GM18519 (cell line): ENCODE results near the gene PWWP2B.
"Not testable (repeated sequence)": the region's sequence is repeated elsewhere in the genome, so short reads cannot be mapped to it uniquely, and the experiment has no call there.

Source experiments
- ATAC-seq: cut with Tn5 transposase; IDR thresholded peaks from one replicate; pipeline ENCODE4 v1.9.1; 2021; ENCODE audit warnings: mild to moderate bottlenecking, moderate library complexity; ENCODE audit not compliant: unreplicated experiment, low FRiP score

PWWP2B gene

DNA sequence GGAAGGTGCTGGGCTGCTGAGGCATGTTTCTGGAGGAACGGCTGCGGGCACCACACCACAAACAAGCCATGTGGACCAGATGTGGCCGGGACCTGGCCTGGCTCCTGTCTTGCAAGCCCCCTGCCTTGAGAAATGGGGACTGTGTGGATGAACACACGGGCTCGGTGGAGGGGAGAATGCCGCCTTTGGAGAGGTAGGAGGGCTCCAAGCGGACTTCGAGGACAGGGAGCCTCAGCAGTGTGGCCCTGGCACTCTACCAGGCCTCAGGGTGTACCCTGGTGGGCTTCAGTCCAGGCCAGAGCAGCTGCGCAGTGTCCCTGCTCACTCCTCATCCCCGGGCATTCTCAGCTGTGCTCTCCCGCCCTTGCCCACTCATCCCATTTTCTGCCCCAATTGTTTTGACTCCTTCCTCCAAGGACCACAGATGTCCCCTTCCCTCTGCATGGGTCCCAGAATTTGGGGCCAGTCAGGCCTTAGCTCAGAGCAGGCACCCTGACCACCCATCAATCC, 31.5 kb downstream of the PWWP2B start:
- ATAC-seq: no peak

DNA sequence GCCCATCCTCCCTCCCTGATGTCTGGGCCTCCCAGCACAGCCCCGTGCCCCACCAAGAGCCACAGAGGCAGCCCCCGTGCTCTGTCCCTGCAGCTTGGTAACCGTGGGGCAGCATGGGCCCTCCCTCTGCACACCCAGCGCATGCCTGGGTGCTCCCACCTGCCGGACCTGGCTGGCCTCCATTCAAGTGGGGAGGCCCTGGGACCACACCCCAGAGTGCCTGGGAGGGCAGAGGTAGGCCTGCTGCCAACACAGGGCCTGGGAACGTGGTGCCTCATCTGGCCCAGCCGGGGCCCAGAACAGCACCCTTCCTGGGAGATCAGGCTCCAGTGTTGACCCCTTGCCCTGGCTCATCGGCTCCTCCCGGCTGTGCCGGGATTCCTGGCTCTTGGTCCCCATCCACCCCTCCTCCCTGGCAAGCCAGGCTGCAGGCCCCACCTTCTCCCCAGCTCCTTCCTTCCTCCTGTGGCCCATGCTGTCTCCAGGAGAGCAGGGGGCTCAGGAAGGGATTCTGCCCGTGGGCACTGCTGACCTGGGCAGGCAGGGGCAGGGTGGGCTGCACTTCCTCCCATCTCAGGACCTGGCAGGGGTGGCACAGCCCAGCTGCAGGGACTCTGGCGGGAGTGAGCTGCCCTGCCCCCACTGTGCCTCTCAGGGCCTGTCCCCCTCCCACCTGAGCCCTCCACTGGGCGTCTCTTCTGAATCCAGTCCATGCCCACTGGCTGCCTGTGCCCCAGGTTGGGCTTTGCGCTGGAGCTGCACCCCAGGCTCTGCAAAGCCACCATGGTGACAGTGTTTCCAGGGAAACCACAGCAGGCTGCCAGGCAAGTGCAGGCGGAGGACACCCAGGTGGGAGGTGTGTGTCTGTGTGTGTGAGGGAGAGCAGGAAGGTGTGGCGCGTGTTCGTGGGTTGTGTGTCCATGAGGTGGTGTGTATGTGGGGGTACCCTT, 32.6 kb downstream of the PWWP2B start:
- ATAC-seq: no peak

DNA sequence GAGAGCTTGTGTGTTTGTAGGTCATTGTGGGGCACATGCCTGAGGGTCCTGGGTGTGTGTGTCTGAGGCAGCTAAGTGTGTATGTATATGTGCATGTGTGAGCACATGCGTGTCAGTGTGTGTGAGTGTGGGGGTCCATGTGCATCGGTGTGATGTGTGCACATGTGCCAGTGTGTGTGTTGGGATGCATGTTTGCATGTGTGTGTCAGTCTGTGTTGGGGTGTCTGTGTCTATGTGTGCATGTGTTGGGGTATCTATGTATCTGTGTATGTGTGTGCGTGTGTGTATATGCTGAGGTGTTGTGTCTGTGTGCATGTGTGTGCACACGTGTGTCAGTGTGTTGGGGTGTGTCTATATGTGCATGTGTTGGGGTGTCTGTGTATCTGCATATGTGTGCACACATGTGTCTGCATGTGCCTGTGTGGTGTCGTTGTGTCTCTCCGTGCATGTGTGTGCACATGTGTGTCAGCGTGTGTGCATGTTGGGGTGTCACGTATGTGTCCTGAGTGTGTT, 33.3 kb downstream of the PWWP2B start:
- ATAC-seq: no peak

DNA sequence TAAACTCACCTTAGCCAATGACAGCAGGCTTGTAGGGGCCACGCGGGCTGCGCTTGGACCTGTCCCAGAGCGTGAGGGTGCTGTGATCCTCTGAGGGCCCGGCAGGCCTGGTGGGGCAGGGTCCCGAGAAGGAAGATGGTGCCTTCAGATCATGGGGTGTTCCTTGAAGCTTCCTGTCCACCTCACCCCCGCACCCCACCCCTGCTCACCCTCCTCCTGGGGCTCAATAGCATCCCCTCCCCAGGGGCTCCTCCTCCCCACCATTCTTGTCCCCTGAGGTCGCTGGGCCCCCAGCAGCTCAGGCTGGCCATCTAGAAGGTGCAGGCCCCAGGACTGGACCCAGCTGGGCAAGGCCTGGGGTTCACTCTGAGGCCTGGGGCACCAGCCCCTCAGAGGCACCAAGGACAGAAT, 33.9 kb downstream of the PWWP2B start:
- ATAC-seq: no peak

DNA sequence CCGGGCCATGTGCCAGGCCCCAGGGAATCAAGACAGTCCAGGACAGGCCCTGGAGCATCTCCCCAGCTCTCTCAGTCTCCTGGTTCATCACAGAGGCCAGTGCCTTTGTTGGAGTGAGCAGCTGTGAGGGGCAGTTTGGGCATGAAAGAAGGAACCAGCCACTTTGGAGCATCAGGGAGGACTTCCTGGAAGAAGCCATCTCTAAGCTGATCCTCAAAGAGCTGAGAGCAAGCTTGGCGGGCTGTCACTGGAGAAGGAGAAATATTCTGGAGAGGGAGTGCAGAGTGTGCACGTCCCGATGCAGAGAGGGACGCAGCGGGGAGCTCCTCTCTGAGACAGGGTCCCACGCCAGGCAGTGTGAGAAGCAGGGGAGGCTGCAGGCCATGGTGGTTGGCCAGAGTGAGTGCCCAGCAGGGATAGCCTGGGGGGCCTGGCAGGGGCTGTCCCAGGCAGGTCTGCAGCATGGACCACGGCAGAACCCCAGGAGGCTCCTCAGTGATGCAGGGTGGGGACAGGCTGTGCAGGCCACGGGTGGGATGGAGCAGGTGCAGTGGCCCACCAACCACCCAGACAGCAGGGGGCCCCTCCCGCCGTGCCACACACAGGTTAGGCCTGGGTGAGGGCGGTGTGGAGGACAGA, 34.7 kb downstream of the PWWP2B start:
- ATAC-seq: no peak

DNA sequence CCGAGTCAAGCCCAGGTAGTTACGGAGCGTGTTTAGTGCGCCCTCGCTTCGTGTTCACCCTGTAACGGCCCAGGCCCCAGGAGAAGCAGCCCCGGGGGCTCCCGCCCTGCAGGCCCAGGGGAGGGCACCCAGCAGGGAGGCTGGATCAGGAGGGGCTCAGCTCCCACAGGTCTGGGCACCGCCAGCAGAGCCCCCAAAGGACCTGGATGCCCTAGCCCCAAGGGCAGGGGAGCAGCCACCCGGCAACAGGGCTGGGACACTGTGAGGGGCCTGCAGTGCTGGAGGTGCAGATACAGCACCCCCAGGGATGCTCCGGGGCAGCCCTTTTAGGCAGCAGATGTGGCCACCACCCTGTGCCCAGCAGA, 35.2 kb downstream of the PWWP2B start:
- ATAC-seq: no peak

DNA sequence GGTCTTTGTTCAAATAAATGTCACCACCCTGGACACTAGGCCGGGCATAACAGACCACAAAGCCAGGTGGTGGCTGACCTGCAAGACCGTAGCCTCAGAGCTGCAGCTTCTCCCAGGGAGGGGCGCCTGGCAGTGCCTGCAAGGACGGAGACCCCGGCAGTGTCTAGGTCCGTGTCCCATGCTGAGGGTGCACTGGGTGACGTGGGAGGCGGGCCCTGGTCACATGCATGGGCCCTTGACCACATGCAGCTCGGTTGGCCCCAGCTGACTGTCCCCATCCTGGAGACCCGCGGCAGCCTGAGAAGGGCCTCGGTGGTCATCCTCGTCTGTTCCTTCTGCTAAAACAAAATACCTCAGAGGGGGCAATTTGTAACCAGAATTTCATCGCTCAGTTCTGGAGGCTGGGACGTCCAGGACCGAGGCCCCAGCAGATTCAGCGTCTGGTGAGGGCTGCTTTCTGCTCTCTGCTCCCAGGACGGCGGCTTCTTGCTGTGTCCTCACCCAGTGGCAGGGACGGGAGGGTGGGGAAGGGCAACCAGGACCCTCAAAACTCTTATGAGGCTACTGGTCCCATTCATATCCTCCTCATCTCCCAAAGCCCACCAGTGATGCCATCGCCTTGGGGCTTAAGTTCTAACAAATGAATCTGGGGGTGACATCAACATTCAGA, 36.8 kb downstream of the PWWP2B start:
- no peak for ATAC-seq

DNA sequence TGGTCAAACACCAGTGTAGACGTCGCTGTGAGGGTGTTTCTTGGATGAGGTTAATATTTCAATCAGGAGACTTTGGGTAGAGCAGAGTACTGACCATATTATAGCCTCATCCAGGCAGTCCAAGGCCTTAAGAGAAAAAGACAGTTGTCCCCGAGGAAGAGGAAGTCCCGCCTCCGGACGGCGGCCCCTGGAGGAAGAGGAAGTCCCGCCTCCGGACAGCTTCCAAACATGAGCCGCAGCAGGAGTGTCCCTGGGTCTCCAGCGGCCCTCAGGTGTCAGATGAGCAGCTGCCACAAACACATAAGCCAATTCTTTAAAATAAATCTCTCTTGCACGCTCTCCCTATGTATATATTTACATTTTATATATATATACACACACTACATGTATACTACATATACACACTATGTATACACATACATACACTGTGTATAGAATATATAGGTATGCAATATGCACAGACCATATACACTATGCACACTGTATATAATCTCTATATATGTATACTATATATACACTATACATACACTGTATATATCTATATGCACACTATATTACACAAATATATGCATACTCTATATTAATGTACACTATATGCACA, 37.5 kb downstream of the PWWP2B start:
- no peak for ATAC-seq

DNA sequence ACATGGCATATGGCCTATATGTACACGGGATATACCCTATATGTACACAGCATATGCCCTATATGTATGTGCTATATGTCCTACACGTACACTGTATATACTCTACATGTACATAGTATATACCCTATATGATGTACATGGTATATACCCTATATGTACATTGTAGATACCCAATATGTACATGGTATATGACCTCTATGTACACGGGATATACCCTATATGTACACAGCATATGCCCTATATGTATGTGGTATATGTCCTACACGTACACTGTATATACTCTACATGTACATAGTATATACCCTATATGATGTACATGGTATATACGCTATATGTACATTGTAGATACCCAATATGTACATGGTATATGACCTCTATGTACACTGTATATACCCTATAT, 38.3 kb downstream of the PWWP2B start:
- ATAC-seq: not testable (repeated sequence)

DNA sequence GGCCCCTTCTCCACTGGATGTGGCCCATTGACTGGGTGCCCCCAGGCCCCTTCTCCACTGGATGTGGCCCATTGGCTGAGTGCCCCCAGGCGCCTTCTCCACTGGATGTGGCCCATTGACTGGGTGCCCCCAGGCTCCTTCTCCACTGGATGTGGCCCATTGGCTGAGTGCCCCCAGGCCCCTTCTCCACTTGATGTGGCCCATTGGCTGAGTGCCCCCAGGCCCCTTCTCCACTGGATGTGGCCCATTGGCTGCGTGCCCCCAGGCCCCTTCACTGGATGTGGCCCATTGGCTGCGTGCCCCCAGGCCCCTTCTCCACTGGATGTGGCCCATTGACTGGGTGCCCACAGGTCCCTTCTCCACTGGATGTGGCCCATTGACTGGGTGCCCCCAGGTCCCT, 39.1 kb downstream of the PWWP2B start:
- not testable (repeated sequence) for ATAC-seq

DNA sequence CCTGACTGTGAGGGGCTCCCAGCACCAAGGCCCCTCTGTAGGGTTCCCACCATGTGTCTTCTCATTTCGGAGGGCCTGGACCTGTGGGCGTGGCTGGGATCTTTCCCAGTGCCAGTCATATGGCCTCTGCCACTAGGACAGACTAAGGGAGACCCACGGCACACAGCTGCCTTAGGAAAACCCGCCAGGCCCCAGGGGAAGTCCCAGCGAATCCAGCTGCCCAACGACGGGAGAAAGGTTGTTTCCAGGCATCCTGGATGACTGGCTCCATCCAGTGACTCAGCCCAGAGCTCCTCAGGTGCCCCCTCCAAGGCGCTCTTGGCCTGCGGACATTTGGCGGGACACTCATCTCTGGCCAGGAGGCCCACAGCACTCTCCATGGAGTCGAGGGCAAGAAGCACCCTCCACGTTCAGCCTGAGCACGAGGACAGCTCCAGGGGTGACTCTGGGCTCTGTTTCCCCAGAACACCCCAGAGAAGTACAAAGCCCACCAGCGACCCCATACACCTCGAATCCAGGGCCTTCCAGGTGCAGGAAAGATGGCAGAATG, 39.9 kb downstream of the PWWP2B start:
- no peak for ATAC-seq

DNA sequence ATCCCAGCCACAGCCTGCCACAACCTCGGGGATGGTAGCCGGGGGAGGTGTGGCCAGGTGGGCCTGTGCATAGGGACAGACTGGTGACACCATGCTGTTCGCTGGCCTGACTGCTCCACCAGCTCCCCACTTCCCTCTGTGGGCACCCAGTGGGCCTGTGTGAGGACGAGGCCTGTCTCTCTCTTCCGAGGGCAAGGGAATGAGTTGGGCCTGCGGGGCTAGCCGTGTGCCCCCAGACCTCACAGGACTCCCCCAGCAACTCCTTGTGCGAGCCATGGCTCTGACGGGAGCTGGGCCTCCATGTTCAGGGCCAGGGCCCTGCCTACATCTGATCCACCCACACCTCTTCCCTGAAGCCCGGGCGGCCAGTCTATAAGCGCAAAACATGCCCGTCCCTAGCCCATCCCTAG, 40.5 kb downstream of the PWWP2B start:
- ATAC-seq: no peak

DNA sequence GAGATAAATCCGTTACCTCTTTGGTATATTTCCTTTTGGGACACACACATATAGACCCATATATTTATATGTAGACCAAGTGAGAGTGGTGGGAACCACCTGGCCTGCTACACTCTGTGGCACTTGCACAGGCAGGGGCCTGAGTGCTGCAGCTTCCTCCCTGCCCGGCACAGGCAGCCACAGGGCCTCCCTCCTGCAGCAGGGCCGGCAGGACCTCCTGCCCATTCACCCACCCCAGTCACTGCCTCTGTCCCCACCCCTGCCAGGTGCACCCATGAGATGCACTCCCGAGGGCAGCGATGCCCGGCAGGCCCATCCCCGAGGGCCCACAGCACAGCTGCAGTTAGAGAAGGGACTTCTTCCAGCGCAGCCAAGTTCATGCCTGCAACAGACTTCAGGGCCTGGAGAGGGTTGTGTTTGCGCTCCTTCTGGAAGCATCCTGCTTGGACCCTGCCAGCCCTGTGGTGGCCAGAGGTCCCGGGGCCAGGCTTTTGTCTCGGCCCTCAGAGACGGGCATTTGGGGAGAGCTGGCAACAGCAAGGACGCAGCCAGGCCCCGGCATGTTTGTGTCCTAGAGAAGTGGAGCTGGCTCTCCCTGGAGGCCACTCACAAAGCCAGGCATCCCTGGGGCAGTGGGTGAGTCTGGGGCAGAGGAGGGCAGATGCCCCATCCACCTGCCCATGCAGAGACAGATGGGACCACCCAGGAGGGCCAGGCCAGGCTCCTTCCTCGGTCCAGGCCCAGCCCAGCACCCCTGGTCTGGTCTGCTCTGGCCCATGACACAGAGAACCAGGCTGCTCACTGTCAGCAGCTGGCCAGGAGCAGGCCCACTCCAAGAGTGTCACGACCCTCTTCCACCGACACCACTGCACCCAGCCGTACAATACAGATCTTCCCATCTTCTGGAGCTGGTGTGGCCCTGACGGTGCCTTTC, 41.4 kb downstream of the PWWP2B start:
- ATAC-seq: no peak

DNA sequence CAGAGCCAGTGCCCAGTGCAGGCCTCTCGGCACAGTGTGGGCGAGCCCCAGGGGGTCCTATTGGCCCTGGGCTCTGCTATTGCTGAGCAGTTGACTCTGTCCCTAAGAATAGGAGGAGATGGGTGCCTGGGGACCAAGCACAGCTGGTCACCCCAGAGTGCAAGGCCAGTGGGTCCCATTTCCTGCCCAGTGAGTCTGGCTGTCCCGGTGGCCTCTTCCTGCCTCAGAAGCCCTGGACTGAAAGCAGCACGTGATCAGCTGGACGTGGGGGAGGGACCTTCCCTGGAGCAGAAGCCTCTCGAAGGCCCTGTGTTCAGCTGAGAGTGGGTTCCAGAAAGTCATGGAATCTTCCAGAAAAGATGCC, 42.0 kb downstream of the PWWP2B start:
- no peak for ATAC-seq

DNA sequence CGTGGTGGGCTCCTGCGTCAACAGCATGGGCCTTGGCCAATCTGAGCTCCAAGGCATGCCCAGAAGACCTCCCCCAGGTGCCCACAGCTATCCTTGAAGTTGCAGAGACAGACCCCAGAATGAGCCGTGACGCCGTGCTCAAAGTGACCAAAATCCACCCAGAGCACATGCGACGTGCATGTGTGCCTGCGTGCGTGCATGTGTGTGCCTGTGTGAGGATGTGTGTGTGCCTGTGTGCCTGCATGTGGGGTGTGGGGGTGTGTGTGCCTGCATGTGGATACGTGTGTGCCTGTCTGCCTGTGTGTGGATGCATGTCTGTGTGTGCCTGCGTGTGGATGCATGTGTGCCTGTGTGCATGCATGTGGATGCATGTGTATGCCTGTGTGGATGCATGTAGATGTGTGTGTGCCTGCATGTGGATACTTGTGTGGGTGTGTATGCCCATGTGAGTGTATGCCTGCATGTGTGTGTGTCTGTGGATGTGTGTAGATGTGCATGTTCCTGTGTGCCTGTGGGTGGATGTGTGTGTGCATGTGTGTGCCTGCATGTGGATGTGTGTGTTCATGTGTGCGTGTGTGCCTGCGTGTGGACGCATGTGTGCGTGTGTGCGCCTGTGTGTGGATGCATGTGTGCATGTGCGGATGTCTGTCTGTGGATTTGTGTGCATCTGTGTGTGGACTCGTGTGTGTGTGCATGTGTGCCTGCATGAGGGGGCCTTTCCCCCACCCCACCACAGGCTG, 42.6 kb downstream of the PWWP2B start:
- ATAC-seq: no peak

DNA sequence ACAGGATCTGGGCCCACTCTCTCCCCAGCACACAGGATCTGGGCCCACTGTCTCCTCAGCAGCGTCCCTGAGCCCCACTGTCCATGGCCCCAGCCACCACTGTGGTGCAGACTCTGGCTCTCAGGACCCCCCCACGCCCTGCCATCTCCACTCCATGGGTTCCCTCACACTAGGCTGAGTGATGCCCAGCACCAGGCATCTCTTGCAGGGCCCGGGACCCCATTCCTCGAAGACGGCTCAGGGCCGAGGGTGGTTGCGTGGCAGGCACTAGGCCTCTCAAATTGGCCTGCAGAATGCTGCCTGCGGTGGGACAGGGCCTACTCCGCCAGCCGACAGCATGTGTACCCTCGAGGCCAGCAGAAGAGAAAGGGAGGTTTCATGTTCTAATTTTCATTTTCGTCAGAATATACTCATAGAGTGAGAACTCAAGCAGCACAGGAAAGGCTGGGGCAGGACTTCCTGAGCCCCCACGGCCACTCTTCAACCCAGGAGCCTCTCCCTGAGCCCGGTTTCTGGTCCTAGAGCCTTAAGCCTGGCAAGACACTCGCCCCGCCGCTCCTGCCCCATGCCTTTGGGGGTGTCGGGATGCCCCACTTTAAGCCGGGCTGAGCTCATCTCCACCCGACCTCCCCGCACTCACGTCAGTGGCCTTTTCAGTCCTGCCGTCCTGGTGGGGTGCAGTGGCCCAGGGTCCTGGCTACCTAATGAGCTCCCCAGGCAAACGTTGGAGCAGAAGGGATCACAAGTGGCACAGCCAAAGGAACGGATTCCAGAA, 44.0 kb downstream of the PWWP2B start:
- no peak for ATAC-seq

DNA sequence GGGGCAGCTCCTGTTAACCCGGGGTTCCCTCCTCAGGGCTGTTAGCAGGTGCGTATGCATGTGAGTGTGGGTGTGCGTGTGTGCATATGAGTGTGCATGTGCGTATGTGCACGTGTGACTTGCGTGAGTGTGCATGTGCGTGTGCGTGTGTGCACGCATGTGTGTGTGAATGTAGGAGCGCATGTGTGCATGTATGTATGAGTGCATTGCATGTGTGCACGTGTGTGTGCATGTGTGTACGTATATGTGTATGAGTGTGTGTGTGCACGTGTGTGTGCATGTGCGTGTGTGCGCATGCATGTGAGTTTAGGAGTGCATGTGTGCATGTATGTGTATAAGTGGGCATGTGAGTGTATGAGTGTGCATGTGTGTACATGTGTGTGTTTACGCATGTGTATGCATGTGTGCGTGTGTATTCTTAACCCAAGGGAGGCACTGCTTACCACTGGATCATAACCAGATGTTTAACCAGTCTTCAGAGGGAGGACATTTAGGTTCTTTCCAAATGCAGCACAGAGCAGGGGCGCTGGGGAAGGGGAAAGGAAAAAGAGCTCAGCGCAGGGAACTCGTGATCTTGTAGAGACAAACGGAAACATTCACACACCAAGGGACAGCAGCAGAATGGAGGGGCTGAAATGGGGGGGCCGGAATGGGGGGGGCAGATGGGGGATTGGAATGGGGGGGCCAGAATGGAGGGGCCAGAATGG, 45.0 kb downstream of the PWWP2B start:
- ATAC-seq: no peak
